Small intestine (tissue), 7 donors: Measurements from ENCODE around the gene KDM5A. TPM values are rescaled to one million over a fixed set of nuclear protein-coding genes. Genes with fewer than 3 reads are reported as not detected.
"Not testable (repeated sequence)": the region's sequence is repeated elsewhere in the genome, so short reads cannot be mapped to it uniquely, and the experiment has no call there.

Source experiments
- DNase-seq, 2 donors: peaks; one replicate each; pipeline versions ENCODE4 v3.0.0 to v3.0.0-alpha.2; 2013
- FAIRE-seq: peaks from 2 replicates; lab custom pipeline; 2012; peaks lifted over from hg19 to GRCh38; lab: Jason Lieb, UNC
- H3K27ac ChIP-seq, 3 donors: one replicate each; pipeline ENCODE4 v1.5.1; 2013; ENCODE audit warnings: low read length in 2 of 3, mild to moderate bottlenecking in 2 of 3, control low read depth in 1 of 3, inconsistent platforms in 1 of 3, low read depth in 1 of 3, moderate library complexity in 1 of 3
- H3K27me3 ChIP-seq, 3 donors: one replicate each; pipeline ENCODE4 v1.6.1; 2013; ENCODE audit warnings: low read length in 3 of 3, inconsistent platforms in 1 of 3; ENCODE audit not compliant: control insufficient read depth in 3 of 3, insufficient read depth in 3 of 3
- H3K36me3 ChIP-seq, 3 donors: one replicate each; pipeline ENCODE4 v1.6.1; 2013; ENCODE audit warnings: low read length in 3 of 3, inconsistent platforms in 1 of 3, low read depth in 1 of 3, mild to moderate bottlenecking in 1 of 3, moderate library complexity in 1 of 3; ENCODE audit not compliant: control insufficient read depth in 3 of 3, insufficient read depth in 2 of 3
- H3K4me1 ChIP-seq, 3 donors: one replicate each; pipeline ENCODE4 v1.6.1; 2013; ENCODE audit warnings: low read length in 2 of 3, inconsistent platforms in 1 of 3, low read depth in 1 of 3, mild to moderate bottlenecking in 1 of 3, moderate library complexity in 1 of 3; ENCODE audit not compliant: control insufficient read depth in 3 of 3, insufficient read depth in 2 of 3
- H3K4me3 ChIP-seq, 3 donors: one replicate each; pipeline ENCODE4 v1.5.1; 2013; ENCODE audit warnings: low read length in 3 of 3, control low read depth in 1 of 3, inconsistent platforms in 1 of 3, low read depth in 1 of 3, mild to moderate bottlenecking in 1 of 3, moderate library complexity in 1 of 3
- H3K9me3 ChIP-seq, 2 donors: one replicate each; pipeline ENCODE4 v1.6.1; 2013; ENCODE audit warnings: low read depth in 1 of 2, low read length in 1 of 2; ENCODE audit not compliant: control insufficient read depth in 2 of 2, insufficient read depth in 1 of 2
- WGBS, 3 donors: extraction: QIAGEN DNeasy Blood & Tissue Kit; methylation state at CpG; one replicate each; pipeline ENCODE4 v1.1.7; 2013; 5-methylcytosine and 5-hydroxymethylcytosine counted together
- polyA plus RNA-seq, 4 donors: library from polyadenylated mRNA; stranded (reverse) in 3 of 4; unstranded in 1 of 4; fragments of 200-250 nt in 3 of 4; fragments of 120-200 nt in 1 of 4; gene quantifications; one replicate each; pipeline versions ENCODE4 v1.2.1 to v1.2.3, GENCODE V29; 2013
- donor health status: healthy with polysubstance abuse.
- donor health status: control.
- donor health status: control.
- donor health status: Bipolar disorder and iron deficiency.
- donor health status: healthy.

Gene KDM5A
- polyA plus RNA-seq, 4 donors, result 4.1 to 26.9 (median 8.0) TPM

GRCh38 chr12:325906-326305, 63.2 kb downstream of the KDM5A start:
- Histone ChIP-seq H3K4me3 (no peak overlapping the region), H3K36me3 (peaks cover 12 to 19% (median 14%) of the 10 kb centered on the region in 3 donors), H3K9me3 (no peaks in the 10 kb centered on the region), H3K27ac (no peak overlapping the region), H3K27me3 (no peaks in the 10 kb centered on the region), H3K4me1 (no peaks in the 10 kb centered on the region)
- no peak for DNase-seq
- FAIRE-seq, result no peak
- 88 to 93% (median 93%) methylated on average over 6 of the region's 6 CpGs for WGBS, 3 donors

- no peak for DNase-seq
- Histone ChIP-seq H3K27ac (no peak overlapping the region), H3K9me3 (no peaks in the 10 kb centered on the region), H3K36me3 (peaks cover 12 to 27% (median 25%) of the 10 kb centered on the region in 3 donors), H3K4me1 (no peaks in the 10 kb centered on the region), H3K27me3 (no peaks in the 10 kb centered on the region), H3K4me3 (no peak overlapping the region)
- WGBS, 3 donors, result 90 to 98% (median 97%) methylated on average over 2 of the region's 2 CpGs
- no peak for FAIRE-seq
Measured at GRCh38 chr12:323507-323906, 65.6 kb downstream of the KDM5A start.

DNA sequence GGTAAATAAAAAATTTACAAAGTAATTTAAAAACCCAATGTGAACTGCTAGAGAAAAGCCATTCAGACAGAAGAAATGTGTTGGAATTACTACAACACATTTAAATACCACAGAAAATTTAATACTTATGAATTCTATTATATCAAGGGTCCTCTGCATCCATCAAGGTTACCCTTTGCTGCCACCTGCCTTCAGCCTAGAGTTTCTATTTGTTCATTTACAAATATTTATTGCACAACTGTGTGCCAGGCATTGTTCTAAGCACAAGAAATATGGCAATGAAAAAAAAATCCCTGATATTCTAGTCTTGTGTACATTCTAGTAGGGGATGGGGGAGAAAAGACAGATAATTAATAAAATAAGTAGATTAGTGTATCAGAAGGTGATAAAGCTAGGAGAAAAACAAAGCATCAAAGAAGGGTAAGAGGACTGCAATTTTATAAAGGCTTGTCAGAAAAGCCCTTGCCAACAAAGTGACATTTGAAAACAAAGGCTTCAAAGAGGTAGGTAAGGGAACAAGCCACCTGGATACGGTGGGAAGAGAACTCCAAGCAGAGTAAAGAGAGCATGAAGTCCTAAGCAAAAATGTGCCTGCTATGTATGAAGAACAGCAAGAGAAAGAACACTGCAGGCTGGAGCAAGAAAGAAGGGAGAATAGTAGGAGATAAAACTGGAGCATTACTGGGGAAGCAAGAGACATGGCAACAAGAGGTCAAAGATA, 67.4 kb downstream of the KDM5A start:
- Histone ChIP-seq H3K36me3 (peaks cover 16 to 37% (median 30%) of the 10 kb centered on the region in 3 donors), H3K4me1 (no peaks in the 10 kb centered on the region), H3K27me3 (no peaks in the 10 kb centered on the region), H3K9me3 (no peaks in the 10 kb centered on the region), H3K27ac (no peak overlapping the region), H3K4me3 (no peak overlapping the region)
- FAIRE-seq, result no peak
- 62 to 85% (median 78%) methylated on average over 1 of the region's 1 CpG for WGBS, 3 donors
- DNase-seq, result no peak

DNA sequence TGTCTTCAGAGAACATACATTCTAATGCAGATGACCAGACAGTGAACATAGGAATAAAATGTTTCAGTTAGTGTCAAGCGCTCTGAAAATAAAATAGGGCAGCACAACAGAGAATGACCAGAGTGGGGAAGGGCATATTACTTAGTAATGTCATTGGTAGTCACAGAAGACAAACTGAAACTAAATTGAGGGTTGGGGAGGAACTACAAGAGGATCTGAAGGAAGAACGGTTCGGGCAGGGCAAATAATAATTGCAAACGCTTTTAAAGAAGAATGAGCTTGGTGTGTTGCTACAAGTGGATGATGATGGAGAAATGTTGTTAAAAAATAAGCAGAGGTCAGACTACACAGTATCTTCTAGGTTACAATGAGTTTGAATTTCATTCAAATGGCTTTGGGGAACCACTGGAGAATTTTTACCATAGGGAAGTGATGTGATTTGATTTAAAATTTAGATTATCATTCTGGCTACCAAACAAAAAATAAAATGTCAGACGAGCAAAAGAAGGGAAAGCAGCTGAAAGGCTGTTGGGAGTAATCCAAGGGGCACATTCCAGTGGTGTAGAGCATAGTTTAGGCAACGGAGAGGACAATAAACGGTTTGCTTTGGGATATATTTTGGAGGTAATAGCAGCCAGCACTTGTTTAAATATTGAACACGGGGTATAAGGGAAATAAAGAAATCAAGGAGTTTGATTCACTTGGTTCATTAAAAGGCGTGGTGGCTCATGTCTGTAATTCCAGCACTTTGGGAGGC, 70.2 kb downstream of the KDM5A start:
- H3K36me3 ChIP-seq, result peaks cover 19 to 40% (median 27%) of the 10 kb centered on the region in 3 donors
- H3K4me1 ChIP-seq, result no peaks in the 10 kb centered on the region
- H3K27me3 ChIP-seq, result no peaks in the 10 kb centered on the region
- H3K4me3 ChIP-seq, result no peak overlapping the region
- H3K27ac ChIP-seq, result no peak overlapping the region
- no peak for DNase-seq
- WGBS, 3 donors, result 73 to 88% (median 84%) methylated on average over 9 of the region's 9 CpGs
- no peaks in the 10 kb centered on the region for H3K9me3 ChIP-seq
- FAIRE-seq, result no peak

DNA sequence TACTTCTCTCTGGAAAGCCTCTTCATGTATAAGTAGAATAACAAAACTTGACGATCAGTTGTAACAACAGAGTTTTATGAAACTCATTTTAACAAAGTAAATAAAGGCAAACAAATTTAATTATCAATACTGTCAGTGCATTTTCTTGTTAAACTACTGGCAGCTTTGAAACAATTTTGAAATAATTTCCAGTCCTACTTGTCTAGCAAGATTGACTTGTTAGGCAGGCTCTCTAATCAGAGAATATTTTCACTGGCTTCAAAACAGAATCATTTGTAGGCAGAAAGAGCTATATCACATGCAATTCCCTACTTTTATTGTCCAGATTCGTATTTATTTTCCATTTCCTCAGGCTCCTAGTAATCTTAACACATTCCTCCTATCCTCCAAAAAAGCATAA, 80.6 kb downstream of the KDM5A start:
- Histone ChIP-seq H3K36me3 (peaks cover 22 to 29% (median 28%) of the 10 kb centered on the region in 3 donors), H3K4me1 (no peaks in the 10 kb centered on the region), H3K9me3 (no peaks in the 10 kb centered on the region), H3K27me3 (no peaks in the 10 kb centered on the region), H3K4me3 (no peak overlapping the region), H3K27ac (no peak overlapping the region)
- 68 to 81% (median 77%) methylated on average over 2 of the region's 2 CpGs for WGBS, 3 donors
- FAIRE-seq (no peak), DNase-seq (no peak)

DNA sequence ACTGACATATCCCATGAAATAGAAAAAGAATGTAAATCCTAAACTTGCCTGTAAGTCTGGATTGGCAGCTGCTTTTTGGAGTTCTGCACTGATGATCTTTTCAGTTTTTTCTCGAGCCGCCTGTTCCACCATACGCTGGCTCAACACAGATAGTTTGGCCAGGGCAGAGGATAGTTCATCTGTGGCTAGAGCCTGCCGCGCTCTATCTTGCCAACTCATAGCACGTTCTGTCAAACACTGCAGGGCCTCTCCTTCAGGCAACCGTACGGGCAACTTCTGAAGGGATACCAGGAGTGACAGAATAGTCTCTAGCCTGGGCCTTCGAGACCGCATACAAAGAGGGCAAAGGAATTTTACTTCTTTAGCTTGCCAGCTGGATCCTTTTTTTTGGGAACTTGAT, 81.7 kb downstream of the KDM5A start:
- Histone ChIP-seq H3K4me1 (no peaks in the 10 kb centered on the region), H3K4me3 (no peak overlapping the region), H3K27ac (no peak overlapping the region), H3K9me3 (no peaks in the 10 kb centered on the region), H3K36me3 (peaks cover 22 to 27% (median 23%) of the 10 kb centered on the region in 3 donors), H3K27me3 (no peaks in the 10 kb centered on the region)
- no peak for FAIRE-seq
- 96 to 97% (median 96%) methylated on average over 10 of the region's 10 CpGs for WGBS, 3 donors
- DNase-seq, result no peak

GRCh38 chr12:304805-305204, 84.3 kb downstream of the KDM5A start:
- Histone ChIP-seq H3K4me3 (no peak overlapping the region), H3K27ac (no peak overlapping the region), H3K9me3 (no peaks in the 10 kb centered on the region), H3K27me3 (no peaks in the 10 kb centered on the region), H3K4me1 (no peaks in the 10 kb centered on the region), H3K36me3 (peaks cover 12 to 15% (median 14%) of the 10 kb centered on the region in 3 donors)
- DNase-seq (peak in 1 of 2 donors; percentile 3), FAIRE-seq (no peak)
- WGBS, 3 donors, result 29 to 46% (median 46%) methylated on average over 5 of the region's 5 CpGs

DNA sequence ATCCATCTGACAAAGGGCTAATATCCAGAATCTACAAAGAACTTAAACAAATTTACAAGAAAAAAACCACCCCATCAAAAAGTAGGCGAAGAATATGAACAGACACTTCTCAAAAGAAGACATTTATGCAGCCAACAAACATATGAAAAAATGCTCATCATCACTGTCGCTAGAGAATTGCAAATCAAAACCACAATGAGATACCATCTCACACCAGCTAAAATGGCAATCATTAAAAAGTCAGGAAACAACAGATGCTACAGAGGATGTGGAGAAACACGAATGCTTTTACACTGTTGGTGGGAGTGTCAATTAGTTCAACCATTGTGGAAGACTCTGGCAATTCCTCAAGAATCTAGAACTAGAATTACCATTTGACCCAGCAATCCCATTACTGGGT, 86.4 kb downstream of the KDM5A start:
- H3K27ac ChIP-seq, DNase-seq, H3K27me3 ChIP-seq, H3K4me3 ChIP-seq, H3K4me1 ChIP-seq, H3K9me3 ChIP-seq, FAIRE-seq: not testable (repeated sequence)
- 81 to 90% (median 85%) methylated on average over 3 of the region's 3 CpGs for WGBS, 3 donors
- H3K36me3 ChIP-seq, result peaks cover 8 to 18% (median 9%) of the 10 kb centered on the region in 3 donors
